GM21619 (cell line): ENCODE data around the gene ALOX5.
"Not testable (repeated sequence)": the region's sequence is repeated elsewhere in the genome, so short reads cannot be mapped to it uniquely, and the experiment has no call there.

ENCODE experiments used
- ATAC-seq: cut with Tn5 transposase; IDR thresholded peaks from one replicate; pipeline ENCODE4 v1.9.1; 2021; ENCODE audit not compliant: unreplicated experiment

The ALOX5 gene

GRCh38 chr10:45403151-45403550 lies 29.1 kb downstream of the ALOX5 start:
- ATAC-seq, result no peak

GRCh38 chr10:45404087-45404769 lies 30.2 kb downstream of the ALOX5 start:
- no peak for ATAC-seq

- ATAC-seq, result no peak
Observed at GRCh38 chr10:45404770-45405120, 30.7 kb downstream of the ALOX5 start.

GRCh38 chr10:45407542-45407941 lies 33.5 kb downstream of the ALOX5 start:
- ATAC-seq, result no peak

GRCh38 chr10:45408421-45409319 lies 34.7 kb downstream of the ALOX5 start:
- no peak for ATAC-seq

DNA sequence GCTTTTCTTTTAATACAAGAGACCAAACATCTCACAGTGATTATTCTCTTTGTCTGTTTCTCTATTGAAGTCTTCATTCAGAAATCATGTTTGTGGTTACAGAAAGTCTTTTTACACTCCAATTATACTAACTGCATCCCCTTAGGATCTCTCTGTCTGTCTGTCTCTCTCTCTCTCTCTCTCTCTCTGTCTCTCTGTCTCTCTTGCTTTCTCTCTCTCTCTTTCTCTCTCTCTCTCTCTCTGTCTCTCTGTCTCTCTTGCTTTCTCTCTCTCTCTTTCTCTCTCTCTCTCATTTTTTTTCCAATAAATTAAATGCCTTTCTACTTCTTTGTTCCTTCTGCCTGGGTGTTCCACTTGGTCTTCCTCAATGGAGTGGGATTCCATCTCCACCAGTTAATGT lies 35.3 kb downstream of the ALOX5 start:
- ATAC-seq, result not testable (repeated sequence)

GRCh38 chr10:45409782-45410181 lies 35.8 kb downstream of the ALOX5 start:
- ATAC-seq, result no peak

DNA sequence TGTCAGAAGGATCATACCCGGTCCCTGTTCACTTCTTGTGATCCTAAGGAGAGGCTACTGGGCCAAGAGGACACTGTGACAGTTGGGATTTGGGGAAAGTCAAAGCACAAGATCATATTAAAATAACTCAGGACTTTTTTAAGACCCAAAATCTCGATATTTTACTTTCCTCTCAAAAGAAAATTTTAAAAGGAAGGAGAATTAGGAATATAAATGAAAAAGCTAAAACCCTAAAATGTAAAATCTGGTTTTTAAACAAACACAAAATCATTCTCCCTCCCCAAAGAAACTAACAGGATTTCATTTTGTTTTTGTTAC lies 36.4 kb downstream of the ALOX5 start:
- ATAC-seq, result no peak

DNA sequence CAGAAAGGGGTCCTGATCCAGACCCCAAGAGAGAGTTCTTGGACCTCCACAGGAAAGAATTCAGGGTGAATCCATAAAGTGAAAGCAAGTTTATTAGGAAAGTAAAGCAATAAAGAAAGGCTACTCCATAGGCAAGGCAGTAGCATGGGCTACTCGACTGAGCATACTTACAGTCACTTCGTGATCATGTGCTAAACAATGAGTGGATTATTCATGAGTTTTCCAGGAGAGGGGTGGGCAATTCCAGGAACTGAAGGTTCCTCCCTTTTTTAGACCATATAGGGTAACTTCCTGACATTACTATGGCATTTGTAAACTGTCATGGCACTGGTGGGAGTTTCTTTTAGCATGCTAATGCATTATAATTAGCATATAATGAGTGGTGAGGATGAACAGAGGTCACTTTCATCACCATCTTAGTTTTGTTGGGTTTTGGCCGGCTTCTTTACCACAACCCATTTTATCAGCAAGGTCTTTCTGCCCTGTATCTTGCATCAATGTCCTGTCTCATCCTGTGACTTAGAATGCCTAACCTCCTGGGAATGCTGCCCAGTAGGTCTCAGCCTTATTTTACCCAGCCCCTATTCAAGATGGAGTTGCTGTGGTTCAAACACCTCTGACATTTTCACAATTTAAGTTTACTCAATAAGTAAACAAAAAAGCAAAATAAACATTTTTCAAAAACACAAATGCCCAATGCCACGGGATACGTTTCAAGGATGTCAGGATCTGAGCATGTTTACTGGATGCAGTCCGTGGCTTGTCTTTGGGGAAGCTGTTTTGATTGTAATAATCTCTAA lies 37.0 kb downstream of the ALOX5 start:
- no peak for ATAC-seq

DNA sequence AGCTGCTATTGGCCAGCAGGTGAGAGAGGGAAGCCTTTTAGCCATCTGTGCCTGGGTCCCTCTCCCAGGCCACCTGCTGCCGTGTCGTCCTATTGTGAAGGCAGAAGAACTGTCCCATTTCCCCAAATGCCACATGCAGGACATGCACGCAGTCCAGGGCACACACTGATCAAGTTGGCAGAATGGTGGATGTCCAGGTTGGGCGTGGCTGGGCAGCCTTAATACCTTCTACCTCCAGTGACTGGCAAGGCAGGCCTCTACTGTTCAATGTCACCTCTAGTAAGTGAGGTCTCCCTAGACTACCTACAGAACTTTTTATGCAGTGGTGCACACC lies 37.6 kb downstream of the ALOX5 start:
- ATAC-seq, result no peak

- ATAC-seq, result not testable (repeated sequence)
Observed at GRCh38 chr10:45415062-45415461, 41.0 kb downstream of the ALOX5 start.

GRCh38 chr10:45416603-45417002 lies 42.6 kb downstream of the ALOX5 start:
- ATAC-seq, result no peak

GRCh38 chr10:45417746-45418145 lies 43.7 kb downstream of the ALOX5 start:
- no peak for ATAC-seq

- ATAC-seq, result no peak
Observed at GRCh38 chr10:45418417-45418848, 44.4 kb downstream of the ALOX5 start.

GRCh38 chr10:45418849-45419675 lies 45.0 kb downstream of the ALOX5 start:
- ATAC-seq, result peak; percentile 46

DNA sequence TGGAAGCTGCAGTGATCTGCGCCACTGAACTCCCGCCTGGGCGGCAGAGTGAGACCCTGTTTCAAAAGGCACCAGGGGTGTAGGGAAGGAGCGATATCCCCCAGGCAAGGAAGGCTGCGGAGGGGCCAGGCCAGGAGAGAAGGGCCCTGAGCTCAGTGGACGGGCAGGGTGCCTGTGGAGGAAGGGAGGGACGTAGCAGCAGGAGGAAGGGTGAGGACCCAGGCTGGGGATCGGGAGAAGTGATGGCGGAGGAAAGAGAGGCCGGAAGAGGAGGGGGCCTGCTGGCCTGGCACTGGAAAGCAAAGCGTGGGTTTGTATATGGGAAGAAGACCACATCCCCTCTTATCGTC lies 45.6 kb downstream of the ALOX5 start:
- ATAC-seq, result no peak

GRCh38 chr10:45420453-45421192 lies 46.6 kb downstream of the ALOX5 start:
- ATAC-seq, result peak; percentile 59

- no peak for ATAC-seq
Observed at GRCh38 chr10:45421221-45422097, 47.4 kb downstream of the ALOX5 start.

- no peak for ATAC-seq
Observed at GRCh38 chr10:45422207-45422865, 48.3 kb downstream of the ALOX5 start.
